Naive B cell (primary cell): Measurements from ENCODE around the gene PAX1. TPM values are rescaled to one million over a fixed set of nuclear protein-coding genes. Genes with fewer than 3 reads are reported as not detected.
A peak's percentile ranks its signal among the peaks of the same experiment; 100 is the strongest.

Source experiments
- ATAC-seq, 2 donors: fragments of 150-1000 bp; cut with Tn5 transposase; 2 replicates each; pipeline ENCODE4 v1.10.0; 2021; ENCODE audit warnings: low read depth in 2 of 2, mild to moderate bottlenecking in 2 of 2, moderate library complexity in 2 of 2
- DNase-seq: peaks from one replicate; pipeline ENCODE4 v3.0.0; 2022
- H3K27ac Mint-ChIP-seq, 6 donors: one replicate each; pipeline ENCODE4 v1.8.0; 2020 to 2022; ENCODE audit warnings: mild to moderate bottlenecking in 6 of 6, mixed read lengths in 6 of 6, moderate library complexity in 5 of 6, inconsistent platforms in 2 of 6
- H3K27me3 Mint-ChIP-seq, 3 donors: one replicate each; pipeline ENCODE4 v1.8.0; 2021 to 2022; ENCODE audit warnings: mixed read lengths in 3 of 3, mild to moderate bottlenecking in 1 of 3
- H3K36me3 Mint-ChIP-seq, 2 donors: one replicate each; pipeline ENCODE4 v1.8.0; 2020 to 2022; ENCODE audit warnings: mixed read lengths in 2 of 2, inconsistent platforms in 1 of 2, mild to moderate bottlenecking in 1 of 2
- H3K4me1 Mint-ChIP-seq, 3 donors: one replicate each; pipeline ENCODE4 v1.8.0; 2020 to 2022; ENCODE audit warnings: mixed read lengths in 3 of 3, inconsistent platforms in 1 of 3, mild to moderate bottlenecking in 1 of 3, moderate library complexity in 1 of 3
- H3K4me3 Mint-ChIP-seq, 8 donors: one replicate each; pipeline ENCODE4 v1.8.0; 2020 to 2022; ENCODE audit warnings: mild to moderate bottlenecking in 8 of 8, mixed read lengths in 8 of 8, moderate library complexity in 8 of 8, inconsistent platforms in 2 of 8
- H3K9me3 Mint-ChIP-seq, 7 donors: one replicate each; pipeline ENCODE4 v1.8.0; 2020 to 2022; ENCODE audit warnings: mixed read lengths in 7 of 7, mild to moderate bottlenecking in 5 of 7, inconsistent platforms in 2 of 7, moderate library complexity in 1 of 7
- polyA plus RNA-seq, 6 donors: library from polyadenylated mRNA; unstranded; fragments of 300-500 nt; fragmentation: Illumina TruSeq; gene quantifications; one replicate each; pipeline ENCODE4 v1.2.3, GENCODE V29; 2021; ENCODE audit warnings: low read depth in 6 of 6

The PAX1 gene
- polyA plus RNA-seq, 6 donors from 2014 or later = not detected

DNA sequence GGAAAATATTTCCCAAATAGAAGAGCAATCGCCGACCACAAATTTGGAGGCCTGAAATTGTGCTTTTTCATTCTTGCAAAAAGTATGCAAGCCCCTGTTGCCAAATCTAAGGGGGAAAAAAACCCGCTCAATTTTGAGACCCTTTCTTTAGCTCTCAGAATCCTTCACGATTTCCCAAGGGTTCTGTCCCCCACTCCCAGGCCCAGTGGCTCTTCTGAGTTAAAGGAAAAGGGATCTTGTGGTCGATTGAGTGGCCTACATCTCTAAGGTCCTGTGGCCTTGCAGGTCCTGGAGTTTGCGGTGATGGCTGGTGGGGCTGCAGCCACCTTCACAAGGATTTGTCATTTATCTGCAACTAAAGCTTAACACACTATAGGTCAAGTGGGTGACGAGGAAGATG, 1.8 kb downstream of the PAX1 start:
- no peak overlapping the region for H3K4me3 Mint-ChIP-seq
- H3K27me3 Mint-ChIP-seq = peaks cover 36 to 86% (median 74%) of the 10 kb centered on the region in 3 donors

GRCh38 chr20:21707999-21708737, 2.7 kb downstream of the PAX1 start:
- Mint-ChIP-seq H3K36me3 (no peaks in the 10 kb centered on the region), H3K9me3 (peaks cover 0 to 5% (median 0%) of the 10 kb centered on the region in 7 donors), H3K27ac (peak overlapping the region in 1 of 6 donors; percentile 61), H3K27me3 (peaks cover 36 to 86% (median 74%) of the 10 kb centered on the region in 3 donors), H3K4me1 (peaks cover 0 to 8% (median 3%) of the 10 kb centered on the region in 3 donors), H3K4me3 (no peak overlapping the region)
- DNase-seq (no peak), ATAC-seq (no peak)

More for the DNA sequence above, 1.8 kb downstream of the PAX1 start:
- Mint-ChIP-seq H3K4me1 (peaks cover 0 to 8% (median 3%) of the 10 kb centered on the region in 3 donors), H3K36me3 (no peaks in the 10 kb centered on the region), H3K27ac (no peak overlapping the region), H3K9me3 (peaks cover 0 to 5% (median 0%) of the 10 kb centered on the region in 7 donors)
- no peak for ATAC-seq
- no peak for DNase-seq

DNA sequence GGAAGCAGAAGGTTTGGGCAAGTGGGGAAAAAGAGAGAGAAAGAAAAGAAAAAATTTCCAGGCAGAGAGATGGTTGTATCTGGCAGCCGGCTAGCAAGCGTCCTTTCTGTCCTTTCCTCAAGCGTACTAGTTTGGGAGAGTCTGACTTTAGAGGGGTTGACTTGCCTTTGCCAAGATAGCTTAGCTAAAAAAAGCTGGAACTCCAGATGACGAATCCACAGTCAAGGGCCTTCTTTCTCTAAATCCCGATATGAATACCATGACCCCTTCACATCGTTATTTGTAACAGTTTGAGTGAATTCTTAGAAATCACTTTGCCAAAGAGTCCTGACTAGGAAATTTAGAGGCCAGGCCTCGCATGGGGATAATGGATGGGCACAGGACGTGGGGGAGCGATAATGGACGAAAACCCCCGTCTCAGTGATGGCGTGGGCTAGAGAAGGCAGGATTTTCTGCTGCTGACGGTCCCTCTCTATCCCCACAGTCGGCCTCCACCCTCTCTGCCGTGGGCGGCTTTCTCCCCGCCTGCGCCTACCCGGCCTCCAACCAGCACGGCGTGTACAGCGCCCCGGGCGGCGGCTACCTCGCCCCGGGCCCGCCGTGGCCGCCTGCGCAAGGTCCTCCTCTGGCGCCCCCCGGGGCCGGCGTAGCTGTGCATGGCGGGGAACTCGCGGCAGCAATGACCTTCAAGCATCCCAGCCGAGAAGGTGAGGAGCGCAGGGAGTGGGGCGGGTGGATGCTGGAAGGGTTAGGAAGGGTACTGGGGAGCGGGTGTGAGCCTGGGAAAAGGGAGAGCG, 3.5 kb downstream of the PAX1 start:
- ATAC-seq (no peak), DNase-seq (no peak)
- Mint-ChIP-seq H3K36me3 (no peaks in the 10 kb centered on the region), H3K4me3 (peak overlapping the region in 1 of 8 donors; percentile 6), H3K4me1 (peaks cover 0 to 8% (median 3%) of the 10 kb centered on the region in 3 donors), H3K27me3 (peaks cover 28 to 86% (median 70%) of the 10 kb centered on the region in 3 donors), H3K9me3 (peaks cover 0 to 5% (median 0%) of the 10 kb centered on the region in 7 donors), H3K27ac (no peak overlapping the region)

- no peak overlapping the region for H3K27ac Mint-ChIP-seq
- H3K27me3 Mint-ChIP-seq = peaks cover 25 to 86% (median 70%) of the 10 kb centered on the region in 3 donors
- no peak for ATAC-seq
These were observed 4.1 kb downstream of the PAX1 start for GRCh38 chr20:21709535-21709904.

DNA sequence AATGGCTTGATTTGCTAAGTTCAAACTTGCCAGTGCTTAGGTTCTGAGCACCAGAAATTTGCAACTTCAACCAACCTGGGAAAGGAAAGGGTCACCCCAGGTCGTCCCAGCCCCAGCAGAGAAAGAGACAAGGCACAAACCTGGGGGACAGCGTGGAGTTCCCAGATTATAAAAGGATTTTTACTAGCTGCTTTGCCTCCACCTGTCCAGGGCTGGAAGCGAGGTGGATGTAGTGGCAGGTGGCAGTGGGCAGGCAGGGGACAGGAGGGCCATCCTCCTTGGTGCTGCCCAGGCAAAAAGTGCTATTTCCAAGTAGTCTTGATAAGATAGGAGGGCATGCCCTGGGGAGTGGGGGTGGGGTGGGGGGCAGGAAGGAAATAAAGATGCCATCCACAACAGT, 4.9 kb downstream of the PAX1 start:
- Mint-ChIP-seq H3K27me3 (peaks cover 30 to 86% (median 70%) of the 10 kb centered on the region in 3 donors), H3K4me1 (peaks cover 5 to 6% (median 6%) of the 10 kb centered on the region in 3 donors), H3K36me3 (peaks cover 0 to 9% of the 10 kb centered on the region in 2 donors), H3K9me3 (peaks cover 0 to 5% (median 3%) of the 10 kb centered on the region in 7 donors), H3K4me3 (no peak overlapping the region), H3K27ac (no peak overlapping the region)
- ATAC-seq (no peak), DNase-seq (no peak)

More at GRCh38 chr20:21709535-21709904, 4.1 kb downstream of the PAX1 start:
- Mint-ChIP-seq H3K9me3 (peaks cover 0 to 5% (median 0%) of the 10 kb centered on the region in 7 donors), H3K36me3 (peaks cover 0 to under 1% of the 10 kb centered on the region in 2 donors), H3K4me1 (peaks cover 0 to 7% (median 3%) of the 10 kb centered on the region in 3 donors), H3K4me3 (no peak overlapping the region)
- no peak for DNase-seq

DNA sequence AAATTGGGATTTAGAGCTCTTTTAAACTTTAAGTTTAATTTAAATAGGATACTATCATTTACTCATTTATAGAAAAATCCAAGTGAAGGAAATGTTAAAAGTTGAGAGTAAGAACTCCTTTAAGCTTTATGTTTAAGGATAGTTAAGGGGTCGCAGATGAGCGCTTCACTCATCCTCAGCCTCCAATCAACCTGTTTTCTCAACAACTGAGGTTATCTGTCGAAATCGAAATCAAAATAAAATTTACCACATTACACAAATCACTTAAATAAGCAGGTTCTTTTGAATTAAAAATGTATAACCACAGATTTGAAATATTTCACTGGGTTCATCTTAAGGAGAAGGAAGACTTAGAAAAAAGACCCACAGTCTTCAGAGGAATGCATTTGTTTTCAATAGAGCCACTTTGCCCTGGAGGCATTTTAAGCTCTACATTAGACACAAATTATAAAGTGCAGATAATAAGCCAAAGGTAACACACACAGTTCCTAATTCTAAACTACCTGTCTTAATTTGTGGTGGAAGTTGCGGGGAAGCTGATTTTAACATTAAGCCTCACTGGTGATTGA, 5.5 kb downstream of the PAX1 start:
- DNase-seq (no peak), ATAC-seq (no peak)
- Mint-ChIP-seq H3K4me1 (peaks cover 5 to 6% (median 6%) of the 10 kb centered on the region in 3 donors), H3K27ac (no peak overlapping the region), H3K9me3 (peaks cover 0 to 5% (median 3%) of the 10 kb centered on the region in 7 donors), H3K36me3 (peaks cover 0 to 9% of the 10 kb centered on the region in 2 donors), H3K27me3 (peaks cover 36 to 90% (median 74%) of the 10 kb centered on the region in 3 donors), H3K4me3 (no peak overlapping the region)

- DNase-seq (no peak), ATAC-seq (no peak)
- Mint-ChIP-seq H3K4me3 (no peak overlapping the region), H3K36me3 (peaks cover 0 to 9% of the 10 kb centered on the region in 2 donors), H3K9me3 (peaks cover 0 to 5% (median under 1%) of the 10 kb centered on the region in 7 donors), H3K27ac (peak overlapping the region in 2 of 6 donors; percentile 15 to 72), H3K4me1 (peaks cover 5 to 6% (median 6%) of the 10 kb centered on the region in 3 donors), H3K27me3 (peaks cover 42 to 89% (median 81%) of the 10 kb centered on the region in 3 donors)
These were observed 7.1 kb downstream of the PAX1 start for GRCh38 chr20:21712443-21713059.

GRCh38 chr20:21713470-21713869, 8.0 kb downstream of the PAX1 start:
- Mint-ChIP-seq H3K4me1 (peaks cover 5 to 6% (median 6%) of the 10 kb centered on the region in 3 donors), H3K9me3 (peaks cover 0 to 5% (median 0%) of the 10 kb centered on the region in 7 donors), H3K27ac (no peak overlapping the region), H3K27me3 (peaks cover 42 to 88% (median 80%) of the 10 kb centered on the region in 3 donors), H3K4me3 (no peak overlapping the region), H3K36me3 (peaks cover 0 to 9% of the 10 kb centered on the region in 2 donors)
- DNase-seq = no peak
- no peak for ATAC-seq

- Mint-ChIP-seq H3K27me3 (peaks cover 37 to 84% (median 76%) of the 10 kb centered on the region in 3 donors), H3K27ac (no peak overlapping the region), H3K4me3 (no peak overlapping the region), H3K4me1 (peaks cover 5 to 6% (median 6%) of the 10 kb centered on the region in 3 donors), H3K9me3 (peaks cover 0 to 5% (median 0%) of the 10 kb centered on the region in 7 donors), H3K36me3 (peaks cover 0 to 9% of the 10 kb centered on the region in 2 donors)
- DNase-seq (no peak), ATAC-seq (no peak)
These were observed 8.4 kb downstream of the PAX1 start for GRCh38 chr20:21713901-21714296.

DNA sequence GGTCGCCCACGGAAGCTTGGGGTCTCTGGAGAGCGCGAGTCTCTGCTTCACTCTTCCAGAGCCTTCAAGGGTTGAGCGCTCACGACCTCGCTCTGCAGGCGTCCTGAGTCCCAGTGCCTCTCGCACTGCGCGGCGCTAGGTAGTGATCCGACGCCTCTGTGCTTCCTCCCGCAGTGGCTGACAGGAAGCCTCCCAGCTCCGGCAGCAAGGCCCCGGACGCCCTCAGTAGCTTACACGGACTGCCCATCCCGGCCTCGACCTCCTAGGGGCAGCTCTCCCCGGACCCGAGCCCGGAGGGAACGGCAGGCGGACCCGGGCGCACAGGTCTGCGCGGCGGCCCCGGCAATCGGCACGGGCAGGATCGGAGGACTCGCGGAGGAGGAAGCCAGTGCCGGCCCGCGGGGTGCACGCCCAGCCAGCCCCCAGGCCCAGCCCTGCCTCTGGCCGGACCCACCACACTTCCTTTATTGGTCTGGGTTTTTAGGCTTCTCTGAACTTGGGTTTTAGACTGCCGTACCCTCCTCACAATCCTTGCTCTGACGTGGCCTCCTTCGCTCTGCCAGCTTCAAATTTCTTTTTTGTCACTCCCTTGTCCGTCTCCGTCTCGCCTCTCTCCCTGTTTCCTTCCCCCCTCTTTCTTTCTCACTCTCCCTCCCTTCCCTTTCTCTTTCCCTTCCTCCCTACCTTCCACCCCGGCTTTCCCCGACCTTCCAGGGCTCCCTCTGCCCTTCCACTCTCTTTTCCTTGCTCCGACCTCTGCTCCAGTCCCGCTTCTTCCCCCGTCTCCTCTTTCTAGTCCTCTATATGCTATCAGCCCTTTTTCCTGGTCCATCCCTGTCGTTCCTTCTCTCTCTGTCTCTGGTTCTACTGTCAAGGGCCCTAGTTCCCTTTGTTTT, 9.1 kb downstream of the PAX1 start:
- H3K4me1 Mint-ChIP-seq = peaks cover 5 to 6% (median 6%) of the 10 kb centered on the region in 3 donors
- peaks cover 34 to 77% (median 69%) of the 10 kb centered on the region in 3 donors for H3K27me3 Mint-ChIP-seq
- no peak overlapping the region for H3K4me3 Mint-ChIP-seq
- peaks cover 0 to 9% of the 10 kb centered on the region in 2 donors for H3K36me3 Mint-ChIP-seq
- H3K27ac Mint-ChIP-seq = no peak overlapping the region
- ATAC-seq (no peak), DNase-seq (no peak)
- H3K9me3 Mint-ChIP-seq = peaks cover 0 to 5% (median 0%) of the 10 kb centered on the region in 7 donors

DNA sequence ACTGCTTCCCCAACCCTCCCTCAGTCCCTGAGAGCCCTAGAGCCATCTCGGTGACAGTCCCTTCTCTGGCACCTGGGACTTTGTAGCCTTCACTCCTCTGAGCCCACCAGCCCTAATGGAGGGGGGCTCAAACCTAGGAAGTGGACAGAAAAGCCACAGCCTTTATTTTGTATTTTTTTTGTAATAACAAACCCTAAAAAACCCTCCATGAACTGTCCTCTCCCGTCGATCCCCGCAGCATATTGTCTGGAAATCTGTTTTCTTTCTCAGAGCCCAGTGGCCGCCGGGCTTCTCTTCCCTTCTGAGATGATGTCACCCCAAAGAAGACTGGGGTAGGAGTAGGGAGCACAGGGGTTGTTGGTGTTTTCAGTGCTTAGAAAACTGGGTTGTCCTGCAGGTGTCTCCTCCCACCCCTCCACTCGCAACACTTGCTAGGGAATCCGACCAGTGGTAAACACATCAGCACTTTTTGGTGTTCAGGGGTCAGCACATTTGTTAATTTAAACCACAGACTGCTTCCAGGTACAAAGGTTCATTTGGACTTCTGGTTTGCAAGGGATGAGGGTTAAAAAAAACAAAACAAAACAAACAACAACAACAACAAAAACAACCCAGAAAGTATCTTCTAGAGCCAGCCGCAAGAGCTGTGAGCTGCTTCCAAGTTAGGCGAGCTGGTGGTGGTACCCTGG, 9.9 kb downstream of the PAX1 start:
- Mint-ChIP-seq H3K36me3 (peaks cover 0 to 9% of the 10 kb centered on the region in 2 donors), H3K27me3 (peaks cover 31 to 69% (median 61%) of the 10 kb centered on the region in 3 donors)

More for the DNA sequence above, 9.9 kb downstream of the PAX1 start:
- DNase-seq = no peak
- Mint-ChIP-seq H3K4me1 (peaks cover 5 to 6% (median 6%) of the 10 kb centered on the region in 3 donors), H3K27ac (no peak overlapping the region), H3K4me3 (no peak overlapping the region), H3K9me3 (peaks cover 0 to 5% (median 0%) of the 10 kb centered on the region in 7 donors)
- no peak for ATAC-seq
